ENCODE data around the gene GUCY1B1. TPM values are rescaled to one million over a fixed set of nuclear protein-coding genes. Genes with fewer than 3 reads are reported as not detected.
"Not testable (repeated sequence)": the region's sequence is repeated elsewhere in the genome, so short reads cannot be mapped to it uniquely, and the experiment has no call there.

GUCY1B1 gene
- total RNA-seq, 1 donor from 2014 or later: 2.1 TPM

DNA sequence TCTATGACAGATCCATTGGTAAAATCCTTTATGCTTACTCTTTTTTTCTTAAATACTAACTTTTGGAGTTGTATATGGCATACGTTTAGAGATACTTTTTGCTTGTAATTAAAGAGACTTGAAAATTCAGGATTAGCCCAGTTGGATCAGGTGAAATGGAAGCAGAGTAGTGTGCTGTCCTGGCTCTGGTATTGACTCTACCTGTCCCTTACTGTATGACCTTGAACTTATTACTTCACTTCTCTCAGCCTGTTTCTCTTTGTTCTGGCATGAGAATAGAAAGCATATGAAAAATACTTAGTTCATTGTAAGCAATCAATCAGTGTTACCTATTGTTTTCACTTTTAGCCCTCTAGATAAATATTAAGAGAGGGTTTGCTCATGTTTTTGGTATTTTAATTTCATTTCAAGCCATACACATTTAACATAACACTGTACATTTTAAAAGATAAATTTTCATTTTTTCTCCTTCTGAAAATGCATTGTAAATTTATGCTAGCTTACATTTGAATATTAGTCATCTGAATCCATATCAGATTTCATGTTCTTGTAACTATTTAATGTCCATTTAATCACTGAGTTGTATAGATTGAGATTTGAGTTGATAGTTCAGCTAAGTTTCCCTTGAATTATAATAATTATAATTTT, 35.9 kb downstream of the GUCY1B1 start:
- TF ChIP-seq, protein P1, sequence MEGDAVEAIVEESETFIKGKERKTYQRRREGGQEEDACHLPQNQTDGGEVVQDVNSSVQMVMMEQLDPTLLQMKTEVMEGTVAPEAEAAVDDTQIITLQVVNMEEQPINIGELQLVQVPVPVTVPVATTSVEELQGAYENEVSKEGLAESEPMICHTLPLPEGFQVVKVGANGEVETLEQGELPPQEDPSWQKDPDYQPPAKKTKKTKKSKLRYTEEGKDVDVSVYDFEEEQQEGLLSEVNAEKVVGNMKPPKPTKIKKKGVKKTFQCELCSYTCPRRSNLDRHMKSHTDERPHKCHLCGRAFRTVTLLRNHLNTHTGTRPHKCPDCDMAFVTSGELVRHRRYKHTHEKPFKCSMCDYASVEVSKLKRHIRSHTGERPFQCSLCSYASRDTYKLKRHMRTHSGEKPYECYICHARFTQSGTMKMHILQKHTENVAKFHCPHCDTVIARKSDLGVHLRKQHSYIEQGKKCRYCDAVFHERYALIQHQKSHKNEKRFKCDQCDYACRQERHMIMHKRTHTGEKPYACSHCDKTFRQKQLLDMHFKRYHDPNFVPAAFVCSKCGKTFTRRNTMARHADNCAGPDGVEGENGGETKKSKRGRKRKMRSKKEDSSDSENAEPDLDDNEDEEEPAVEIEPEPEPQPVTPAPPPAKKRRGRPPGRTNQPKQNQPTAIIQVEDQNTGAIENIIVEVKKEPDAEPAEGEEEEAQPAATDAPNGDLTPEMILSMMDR (IDR thresholded peaks at IDR 0.05; ENCODE audit: insufficient read depth, low read length, severe bottlenecking): no peak
- no peaks in the 10 kb centered on the region for H3K36me3 ChIP-seq (ENCODE audit: control insufficient read depth, insufficient read depth, low read length)
- no peaks in the 10 kb centered on the region for H3K27me3 ChIP-seq (ENCODE audit: control insufficient read depth, insufficient read depth, low read length)
- no peak overlapping the region for H3K4me3 ChIP-seq (ENCODE audit: low read depth, low read length)
- FAIRE-seq (no peak), DNase-seq (ENCODE audit: low read depth) (no peak)

DNA sequence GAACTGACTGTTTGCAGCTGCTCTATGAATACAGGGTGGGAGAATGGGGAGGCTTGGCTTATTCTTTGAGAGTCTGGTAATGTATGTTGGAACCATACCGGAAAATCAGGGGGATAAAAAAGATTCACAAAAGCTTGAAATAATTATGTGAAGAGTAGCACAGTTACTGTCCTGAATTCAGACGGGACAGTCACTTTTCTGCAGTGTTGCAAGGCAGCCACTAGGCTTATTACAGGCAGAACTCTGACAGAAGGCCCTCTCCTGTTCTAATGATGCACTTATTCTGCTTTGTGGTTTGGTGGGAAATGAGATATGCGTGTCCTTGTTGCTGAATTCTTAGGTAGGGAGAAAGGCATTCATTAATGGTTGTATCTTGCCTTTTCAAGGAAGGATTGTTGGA, 37.2 kb downstream of the GUCY1B1 start:
- H3K4me3 ChIP-seq (ENCODE audit: low read depth, low read length): no peak overlapping the region
- TF ChIP-seq, protein P1 (IDR thresholded peaks at IDR 0.05; ENCODE audit: insufficient read depth, low read length, severe bottlenecking): peak; percentile 41
- peak; percentile 28 for FAIRE-seq

DNA sequence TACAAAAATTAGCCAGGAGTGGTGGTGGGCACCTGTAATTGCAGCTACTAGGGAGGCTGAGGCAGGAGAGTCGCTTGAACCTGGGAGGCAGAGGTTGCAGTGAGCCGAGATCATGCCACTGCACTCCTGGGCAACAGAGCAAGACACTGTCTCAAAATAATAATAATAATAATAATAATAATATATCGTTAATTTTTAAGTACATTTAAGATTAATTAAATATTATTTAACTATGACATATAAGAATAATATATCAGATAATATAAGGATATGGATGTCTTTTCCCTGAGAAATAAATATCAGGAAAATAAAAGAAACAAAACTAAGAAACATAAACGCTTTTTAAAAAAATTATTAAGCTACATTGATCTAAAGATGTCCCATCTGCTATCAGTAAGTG, 38.8 kb downstream of the GUCY1B1 start:
- FAIRE-seq; H3K4me3 ChIP-seq (ENCODE audit: low read depth, low read length); H3K27me3 ChIP-seq (ENCODE audit: control insufficient read depth, insufficient read depth, low read length); DNase-seq (ENCODE audit: low read depth); H3K36me3 ChIP-seq (ENCODE audit: control insufficient read depth, insufficient read depth, low read length): not testable (repeated sequence)

More for the DNA sequence above, 37.2 kb downstream of the GUCY1B1 start:
- peak; percentile 18 for DNase-seq (ENCODE audit: low read depth)
- Histone ChIP-seq H3K27me3 (ENCODE audit: control insufficient read depth, insufficient read depth, low read length) (no peaks in the 10 kb centered on the region), H3K36me3 (ENCODE audit: control insufficient read depth, insufficient read depth, low read length) (no peaks in the 10 kb centered on the region)

DNA sequence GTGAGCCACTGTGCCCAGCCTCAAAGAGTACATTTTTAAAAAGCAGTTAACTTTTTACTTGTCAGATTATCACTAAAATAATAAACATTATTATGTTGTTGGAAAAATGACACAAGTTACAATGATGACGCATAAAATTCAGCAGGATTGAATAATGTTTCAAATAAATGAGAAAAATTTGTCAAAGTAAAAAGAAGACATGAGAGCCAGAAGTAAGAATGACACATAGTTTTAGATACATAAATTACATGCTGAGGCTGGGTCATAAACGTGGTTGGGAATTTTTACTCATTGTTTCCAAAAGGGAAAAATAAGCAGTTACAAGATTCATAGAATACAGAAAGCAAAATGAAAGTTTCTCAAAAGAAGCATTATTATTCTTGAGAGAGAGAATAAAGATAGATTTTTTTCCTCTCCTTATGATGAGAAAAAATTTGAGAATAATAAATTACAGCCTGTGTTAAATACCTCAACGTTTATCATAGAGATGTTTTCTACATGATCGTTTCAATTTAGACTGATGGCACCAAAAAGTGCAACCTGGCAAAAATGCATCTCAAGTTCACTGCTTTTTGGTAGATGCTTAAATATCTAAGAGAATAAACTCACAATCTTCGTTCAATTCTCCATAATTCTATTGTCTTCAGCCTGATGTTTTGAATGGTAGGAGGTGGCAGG, 40.4 kb downstream of the GUCY1B1 start:
- H3K4me3 ChIP-seq (ENCODE audit: low read depth, low read length): no peak overlapping the region
- TF ChIP-seq, protein P1 (IDR thresholded peaks at IDR 0.05; ENCODE audit: insufficient read depth, low read length, severe bottlenecking): no peak
- no peak for FAIRE-seq
- H3K36me3 ChIP-seq (ENCODE audit: control insufficient read depth, insufficient read depth, low read length): no peaks in the 10 kb centered on the region
- no peaks in the 10 kb centered on the region for H3K27me3 ChIP-seq (ENCODE audit: control insufficient read depth, insufficient read depth, low read length)
- no peak for DNase-seq (ENCODE audit: low read depth)

DNA sequence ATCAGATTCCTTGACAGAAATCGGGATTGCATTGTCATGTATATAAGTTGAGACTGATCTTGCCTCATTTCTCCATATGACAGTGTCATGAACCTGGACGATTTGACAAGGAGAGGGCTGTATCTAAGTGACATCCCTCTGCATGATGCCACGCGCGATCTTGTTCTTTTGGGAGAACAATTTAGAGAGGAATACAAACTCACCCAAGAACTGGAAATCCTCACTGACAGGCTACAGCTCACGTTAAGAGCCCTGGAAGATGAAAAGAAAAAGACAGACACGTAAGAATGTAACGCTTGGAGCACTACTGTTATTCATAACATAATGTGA, 40.9 kb downstream of the GUCY1B1 start:
- TF ChIP-seq, protein P1 (IDR thresholded peaks at IDR 0.05; ENCODE audit: insufficient read depth, low read length, severe bottlenecking): no peak
- H3K4me3 ChIP-seq (ENCODE audit: low read depth, low read length): no peak overlapping the region
- DNase-seq (ENCODE audit: low read depth) (no peak), FAIRE-seq (no peak)
- no peaks in the 10 kb centered on the region for H3K36me3 ChIP-seq (ENCODE audit: control insufficient read depth, insufficient read depth, low read length)
- H3K27me3 ChIP-seq (ENCODE audit: control insufficient read depth, insufficient read depth, low read length): no peaks in the 10 kb centered on the region

DNA sequence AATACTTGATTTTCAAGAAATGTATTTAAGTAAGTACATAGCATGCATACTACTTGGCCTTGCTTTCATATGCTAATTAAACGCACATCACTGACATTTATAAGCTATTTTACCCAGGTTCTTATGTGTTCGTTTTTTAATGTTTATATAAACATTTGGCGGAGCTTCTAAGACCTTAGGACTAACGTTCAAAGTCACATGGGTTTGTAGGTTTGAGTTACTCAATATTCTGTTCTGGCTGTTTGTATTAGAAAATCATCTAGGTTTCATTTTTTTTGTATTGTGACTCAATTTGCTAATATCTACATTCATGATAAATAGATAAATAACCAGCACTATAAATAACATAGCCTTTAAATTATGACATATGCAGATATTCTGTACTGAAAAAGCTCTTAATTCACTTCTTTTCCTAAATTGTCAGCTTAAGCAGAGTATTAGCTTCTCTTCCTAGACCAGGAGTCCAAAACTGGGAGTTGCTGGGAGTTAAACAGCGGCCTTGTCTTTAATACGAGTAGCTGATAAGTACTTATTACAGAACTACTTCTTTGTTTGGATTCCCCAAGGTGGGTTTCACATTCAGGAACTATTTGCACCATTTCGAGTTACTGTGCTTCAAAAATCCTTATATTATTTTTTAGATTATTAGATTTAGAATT, 42.0 kb downstream of the GUCY1B1 start:
- Histone ChIP-seq H3K27me3 (ENCODE audit: control insufficient read depth, insufficient read depth, low read length) (no peaks in the 10 kb centered on the region), H3K4me3 (ENCODE audit: low read depth, low read length) (no peak overlapping the region), H3K36me3 (ENCODE audit: control insufficient read depth, insufficient read depth, low read length) (no peaks in the 10 kb centered on the region)
- TF ChIP-seq, protein P1 (IDR thresholded peaks at IDR 0.05; ENCODE audit: insufficient read depth, low read length, severe bottlenecking): no peak
- FAIRE-seq (no peak), DNase-seq (ENCODE audit: low read depth) (no peak)
